Activated CD8-positive, alpha-beta T cell treated with anti-CD3 and anti-CD28 coated beads for 36 hours (primary cell): ENCODE results near the gene S1PR2. TPM values are rescaled to one million over a fixed set of nuclear protein-coding genes. Genes with fewer than 3 reads are reported as not detected.
A peak's percentile ranks its signal among the peaks of the same experiment; 100 is the strongest.
"Not testable (repeated sequence)": the region's sequence is repeated elsewhere in the genome, so short reads cannot be mapped to it uniquely, and the experiment has no call there.

Experiments used
- ATAC-seq: fragments of 200-7000 bp; cut with Tn5 transposase; one replicate; pipeline ENCODE4 v1.10.0; 2021; ENCODE audit warnings: mild to moderate bottlenecking, moderate library complexity
- CTCF ChIA-PET: fragments of 350-600 bp; sonication (Branson Sonifier 250); formaldehyde crosslinking; loops from one replicate; lab custom pipeline; 2021; ENCODE audit warnings: antibody characterized with exemption; lab: Charles Lee
- POLR2A ChIA-PET: fragments of 350-600 bp; sonication (Branson Sonifier 250); formaldehyde crosslinking; loops from one replicate; lab custom pipeline; 2021; ENCODE audit warnings: antibody characterized with exemption; lab: Charles Lee
- DNase-seq: peaks from one replicate; pipeline ENCODE4 v3.0.0-alpha.2; 2020
- H3K27ac Mint-ChIP-seq: one replicate; pipeline ENCODE4 v1.8.0; 2021; ENCODE audit warnings: mild to moderate bottlenecking, mixed read lengths
- H3K27me3 Mint-ChIP-seq: one replicate; pipeline ENCODE4 v1.8.0; 2021; ENCODE audit warnings: mixed read lengths
- H3K36me3 Mint-ChIP-seq: one replicate; pipeline ENCODE4 v1.8.0; 2021; ENCODE audit warnings: low read depth, mixed read lengths
- H3K4me1 Mint-ChIP-seq: one replicate; pipeline ENCODE4 v1.8.0; 2021; ENCODE audit warnings: low read depth, mixed read lengths
- H3K4me3 Mint-ChIP-seq: one replicate; pipeline ENCODE4 v1.8.0; 2021; ENCODE audit warnings: mild to moderate bottlenecking, moderate library complexity, mixed read lengths
- H3K9me3 Mint-ChIP-seq: one replicate; pipeline ENCODE4 v1.8.0; 2021; ENCODE audit warnings: mixed read lengths
- intact Hi-C: fragments of 100-400 bp; cut with micrococcal nuclease; formaldehyde crosslinking; loops from one replicate; pipeline ENCODE4 v1.10.0; 2022
- total RNA-seq, 2 experiments: library from RNA; stranded (reverse); gene quantifications; one replicate each; pipeline ENCODE4 v1.2.3, GENCODE V29; 2021
- TF ChIP-seq, protein P1 (sequence below): fragments of 200-600 bp; IDR thresholded peaks from one replicate; pipeline ENCODE4 v1.8.0; 2022; ENCODE audit warnings: antibody characterized with exemption, mild to moderate bottlenecking

The S1PR2 gene
- total RNA-seq, 2 experiments from 2014 or later, result 6.3 to 6.6 TPM

DNA sequence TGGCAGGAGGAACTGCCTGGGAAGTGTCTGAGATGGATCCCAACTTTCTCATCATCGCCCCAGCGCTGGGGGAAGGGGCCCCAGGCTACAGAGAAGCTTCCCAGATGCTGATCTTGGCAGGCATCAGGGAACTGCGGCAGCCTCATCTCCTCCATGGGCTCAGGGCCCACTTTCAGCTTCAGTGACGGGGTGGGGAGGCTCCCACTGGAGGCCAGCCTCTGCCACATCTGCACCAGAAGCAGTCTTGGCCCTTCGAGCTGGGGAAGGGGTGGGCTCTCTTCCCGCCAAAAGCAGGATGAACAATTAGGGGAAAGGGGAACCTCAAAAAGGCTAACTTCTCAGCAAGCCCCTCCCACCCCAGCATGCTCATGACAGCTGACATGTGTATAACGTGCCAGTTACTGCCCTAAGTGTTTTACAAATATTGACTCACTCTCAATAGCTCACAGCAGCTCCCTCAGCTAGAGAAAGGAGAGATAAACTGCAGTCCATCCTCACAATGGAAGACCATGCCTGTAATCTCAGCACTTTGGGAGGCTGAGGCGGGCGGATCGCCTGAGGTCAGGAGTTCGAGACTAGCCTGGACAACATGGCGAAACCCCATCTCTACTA is 7.1 kb upstream of the S1PR2 start:
- Mint-ChIP-seq H3K27me3 (no peaks in the 10 kb centered on the region), H3K27ac (no peak overlapping the region), H3K4me3 (no peak overlapping the region), H3K9me3 (no peaks in the 10 kb centered on the region), H3K36me3 (no peaks in the 10 kb centered on the region), H3K4me1 (peaks cover 23% of the 10 kb centered on the region)
- POLR2A ChIA-PET, result interaction anchor here (0.6 kb wide), 1 partner anchor 47 kb away, joined by 3 read pairs; no protein-coding TSS in a partner anchor
- CTCF ChIA-PET, result interaction anchor here (1.3 kb wide), 2 partner anchors 12 to 68 kb away, joined by 3 to 11 read pairs; no protein-coding TSS in a partner anchor
- intact Hi-C loops, result no loop called here
- ATAC-seq (no peak), DNase-seq (peak; percentile 32)
- TF ChIP-seq, protein P1, sequence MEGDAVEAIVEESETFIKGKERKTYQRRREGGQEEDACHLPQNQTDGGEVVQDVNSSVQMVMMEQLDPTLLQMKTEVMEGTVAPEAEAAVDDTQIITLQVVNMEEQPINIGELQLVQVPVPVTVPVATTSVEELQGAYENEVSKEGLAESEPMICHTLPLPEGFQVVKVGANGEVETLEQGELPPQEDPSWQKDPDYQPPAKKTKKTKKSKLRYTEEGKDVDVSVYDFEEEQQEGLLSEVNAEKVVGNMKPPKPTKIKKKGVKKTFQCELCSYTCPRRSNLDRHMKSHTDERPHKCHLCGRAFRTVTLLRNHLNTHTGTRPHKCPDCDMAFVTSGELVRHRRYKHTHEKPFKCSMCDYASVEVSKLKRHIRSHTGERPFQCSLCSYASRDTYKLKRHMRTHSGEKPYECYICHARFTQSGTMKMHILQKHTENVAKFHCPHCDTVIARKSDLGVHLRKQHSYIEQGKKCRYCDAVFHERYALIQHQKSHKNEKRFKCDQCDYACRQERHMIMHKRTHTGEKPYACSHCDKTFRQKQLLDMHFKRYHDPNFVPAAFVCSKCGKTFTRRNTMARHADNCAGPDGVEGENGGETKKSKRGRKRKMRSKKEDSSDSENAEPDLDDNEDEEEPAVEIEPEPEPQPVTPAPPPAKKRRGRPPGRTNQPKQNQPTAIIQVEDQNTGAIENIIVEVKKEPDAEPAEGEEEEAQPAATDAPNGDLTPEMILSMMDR, result no peak

DNA sequence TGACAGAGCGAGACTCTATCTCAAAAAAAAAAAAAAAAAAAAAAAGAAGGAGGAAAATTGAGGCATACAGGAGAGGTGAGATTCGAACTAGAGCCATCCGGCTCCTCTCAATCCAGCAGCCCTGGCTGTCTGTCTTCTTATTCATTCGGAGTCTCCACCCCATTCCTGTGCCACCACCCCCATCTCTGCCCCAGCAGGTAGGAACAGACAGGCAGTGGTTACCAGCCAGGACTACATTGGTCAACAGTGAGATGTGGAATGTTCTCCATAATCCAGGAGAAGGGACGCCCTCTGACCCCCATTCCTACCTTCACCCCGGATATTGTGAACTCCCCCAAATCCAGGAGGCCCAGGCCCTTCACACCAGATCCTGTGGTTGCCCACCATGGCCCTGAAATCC is 6.6 kb upstream of the S1PR2 start:
- no peak overlapping the region for H3K4me3 Mint-ChIP-seq
- H3K36me3 Mint-ChIP-seq, result no peaks in the 10 kb centered on the region
- CTCF ChIA-PET, result interaction anchor here (1.7 kb wide), 1 partner anchor 307 kb away, joined by 5 read pairs; no protein-coding TSS in a partner anchor
- DNase-seq (no peak), ATAC-seq (no peak)
- no peak overlapping the region for H3K27ac Mint-ChIP-seq
- intact Hi-C loops, result no loop called here
- H3K9me3 Mint-ChIP-seq, result no peaks in the 10 kb centered on the region
- TF ChIP-seq, protein P1, result no peak
- H3K4me1 Mint-ChIP-seq, result peaks cover 23% of the 10 kb centered on the region
- POLR2A ChIA-PET, result no interaction called here
- H3K27me3 Mint-ChIP-seq, result no peaks in the 10 kb centered on the region

DNA sequence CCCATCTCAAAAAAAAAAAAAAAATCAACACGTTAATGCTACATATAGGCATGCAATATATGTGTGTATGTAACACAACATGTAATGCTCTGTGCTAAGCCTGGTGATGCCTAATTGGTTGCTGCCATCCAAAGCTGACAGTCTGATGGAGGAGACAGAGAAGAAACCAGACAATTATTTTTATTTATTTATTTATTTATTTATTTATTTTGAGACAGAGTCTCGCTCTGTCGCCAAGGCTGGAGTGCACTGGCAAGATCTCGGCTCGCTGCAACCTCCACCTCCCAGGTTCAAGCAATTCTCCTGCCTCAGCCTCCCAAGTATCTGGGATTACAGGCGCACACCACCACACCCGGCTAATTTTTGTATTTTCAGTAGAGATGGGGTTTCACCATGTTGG is 4.3 kb upstream of the S1PR2 start:
- H3K9me3 Mint-ChIP-seq, DNase-seq, H3K27me3 Mint-ChIP-seq, intact Hi-C loops, H3K36me3 Mint-ChIP-seq, ATAC-seq: not testable (repeated sequence)
- POLR2A ChIA-PET, result interaction anchor here (0.8 to 1.7 kb wide), 13 partner anchors 9 to 52 kb away, joined by 3 to 9 read pairs (median 5); partner anchors contain the start of genes DNMT1 and MRPL4
- peak overlapping the region; percentile 81 for H3K4me3 Mint-ChIP-seq
- peaks cover 25% of the 10 kb centered on the region for H3K4me1 Mint-ChIP-seq
- CTCF ChIA-PET, result interaction anchor here (0.8 to 1.9 kb wide), 5 partner anchors 15 to 208 kb away, joined by 3 to 18 read pairs (median 4); no protein-coding TSS in a partner anchor
- H3K27ac Mint-ChIP-seq, result peak overlapping the region; percentile 96

DNA sequence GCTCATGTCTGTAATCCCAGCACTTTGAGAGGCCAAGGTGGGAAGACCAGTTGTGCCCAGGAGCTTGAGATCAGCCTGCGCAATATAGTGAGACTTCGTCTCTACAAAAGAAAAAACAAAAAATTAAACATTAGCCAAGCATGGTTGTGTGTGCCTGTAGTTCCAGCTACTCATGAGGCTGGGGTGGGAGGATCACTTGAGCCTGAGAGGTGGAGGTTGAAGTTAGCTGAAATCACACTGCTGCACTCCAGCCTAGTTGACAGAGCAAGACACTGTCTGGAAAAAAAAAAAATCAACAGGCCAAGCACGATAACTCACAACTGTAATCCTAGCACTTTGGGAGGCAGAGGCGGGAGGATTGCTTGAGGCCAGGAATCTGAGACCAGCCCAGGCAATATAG is 3.9 kb upstream of the S1PR2 start:
- DNase-seq, result no peak
- CTCF ChIA-PET, result no interaction called here
- Mint-ChIP-seq H3K9me3 (no peaks in the 10 kb centered on the region), H3K27ac (peak overlapping the region; percentile 96), H3K36me3 (no peaks in the 10 kb centered on the region), H3K4me1 (peaks cover 27% of the 10 kb centered on the region), H3K4me3 (peak overlapping the region; percentile 81), H3K27me3 (no peaks in the 10 kb centered on the region)
- POLR2A ChIA-PET, result interaction anchor here (1.2 to 1.6 kb wide), 2 partner anchors 17 to 25 kb away, joined by 3 to 4 read pairs; partner anchors contain the start of gene MRPL4
- TF ChIP-seq, protein P1, result no peak
- intact Hi-C loops, result no loop called here
- ATAC-seq, result no peak

DNA sequence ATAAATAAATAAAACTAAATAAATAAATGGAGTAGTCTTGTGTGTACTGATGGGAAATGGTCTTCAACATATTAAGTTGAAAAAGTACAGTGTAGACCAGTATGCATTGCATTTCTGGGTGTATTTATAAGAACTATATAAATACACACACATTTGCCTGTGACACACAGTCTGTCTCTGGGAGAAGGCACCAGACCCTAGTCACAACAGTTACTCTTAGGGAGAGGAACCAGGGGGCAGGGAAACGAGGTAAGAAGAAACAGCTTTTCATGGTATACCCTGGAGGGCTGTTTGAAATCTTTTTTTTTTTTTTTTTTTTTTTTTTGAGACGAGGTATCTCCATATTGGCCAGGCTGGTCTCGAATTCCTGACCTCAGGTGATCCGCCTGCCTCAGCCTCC is 2.8 kb upstream of the S1PR2 start:
- H3K27me3 Mint-ChIP-seq, result no peaks in the 10 kb centered on the region
- ChIA-PET CTCF (no interaction called here), POLR2A (interaction anchor here (0.6 to 1.6 kb wide), 4 partner anchors 18 to 127 kb away, joined by 3 to 5 read pairs (median 4); partner anchors contain the start of genes DNMT1, MRPL4 and PPAN)
- TF ChIP-seq, protein P1, result no peak
- intact Hi-C loops, result no loop called here
- H3K4me3 Mint-ChIP-seq, result no peak overlapping the region
- no peaks in the 10 kb centered on the region for H3K36me3 Mint-ChIP-seq
- peaks cover 30% of the 10 kb centered on the region for H3K4me1 Mint-ChIP-seq
- H3K9me3 Mint-ChIP-seq, result no peaks in the 10 kb centered on the region
- DNase-seq, result no peak
- H3K27ac Mint-ChIP-seq, result no peak overlapping the region
- no peak for ATAC-seq
